GM10847 (cell line): ENCODE data around the gene ZNF536.

ENCODE experiments used
- POLR2A ChIP-seq: IDR thresholded peaks from 2 replicates; pipeline ENCODE4 v1.6.1; 2011; ENCODE audit not compliant: insufficient read length; ENCODE audit errors: extremely low read depth

The ZNF536 gene

DNA sequence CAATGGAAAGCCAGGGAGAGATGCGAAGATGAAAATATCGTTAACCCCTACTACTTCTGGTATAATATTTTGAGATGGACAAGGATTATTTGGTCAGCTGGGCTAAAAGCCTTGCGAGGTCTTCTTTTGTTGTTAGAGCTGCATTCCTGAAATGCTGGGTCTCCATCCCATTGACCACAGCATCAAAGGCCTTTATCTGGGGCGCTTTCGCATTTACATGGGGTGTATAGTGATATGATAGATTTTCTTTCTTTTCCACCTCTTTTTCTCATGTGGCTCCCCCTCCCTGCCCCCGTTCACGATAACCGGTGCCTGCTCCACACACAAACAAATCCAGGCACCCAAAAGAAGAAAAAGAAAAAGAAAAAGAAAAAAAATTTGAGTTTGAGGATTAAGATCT is 77.5 kb downstream of the ZNF536 start:
- no peak for TF ChIP-seq POLR2A

DNA sequence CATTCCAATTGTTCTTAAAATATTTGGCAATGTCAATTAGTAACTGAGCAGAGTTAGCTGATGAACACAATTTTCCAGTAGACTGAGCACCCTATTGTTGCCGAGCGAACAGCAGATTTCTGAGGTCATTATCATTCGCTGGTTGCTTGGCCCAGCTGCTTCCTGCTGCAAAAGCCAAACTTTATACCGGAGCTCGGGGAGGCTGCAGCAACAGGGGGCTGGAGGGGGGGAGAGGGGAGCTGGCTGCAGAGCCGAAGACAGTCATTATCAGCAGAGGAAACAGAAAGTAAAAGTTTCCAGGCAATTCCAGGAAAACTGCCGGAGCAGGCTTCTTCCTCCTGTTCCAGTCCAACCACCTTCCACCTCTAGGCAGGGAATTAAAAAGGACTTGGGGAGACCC is 77.9 kb downstream of the ZNF536 start:
- no peak for TF ChIP-seq POLR2A

DNA sequence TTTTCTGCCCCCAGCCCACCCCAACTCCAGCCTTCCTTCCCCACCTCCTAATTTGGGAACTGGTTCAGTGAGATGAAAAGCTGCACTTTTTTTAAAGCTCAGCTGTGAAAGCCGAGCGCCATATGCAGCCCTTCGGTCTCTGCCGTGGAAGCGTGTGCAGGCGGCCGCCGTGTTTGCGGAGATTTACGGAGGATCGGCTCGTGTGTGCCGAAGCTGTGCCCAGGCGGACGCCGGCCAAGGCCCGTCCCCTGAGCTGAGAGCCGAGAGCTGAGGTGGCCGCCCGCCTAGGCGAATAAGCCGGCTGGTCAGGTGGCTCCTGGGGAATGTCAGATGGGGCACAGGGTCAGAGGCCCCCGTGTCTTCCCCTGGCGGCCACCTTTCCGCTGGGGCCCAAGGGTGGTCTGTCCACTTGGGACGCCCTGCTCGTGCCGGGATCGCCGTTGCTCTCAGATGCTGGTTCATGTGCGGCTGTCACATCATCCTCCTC is 78.7 kb downstream of the ZNF536 start:
- no peak for TF ChIP-seq POLR2A

DNA sequence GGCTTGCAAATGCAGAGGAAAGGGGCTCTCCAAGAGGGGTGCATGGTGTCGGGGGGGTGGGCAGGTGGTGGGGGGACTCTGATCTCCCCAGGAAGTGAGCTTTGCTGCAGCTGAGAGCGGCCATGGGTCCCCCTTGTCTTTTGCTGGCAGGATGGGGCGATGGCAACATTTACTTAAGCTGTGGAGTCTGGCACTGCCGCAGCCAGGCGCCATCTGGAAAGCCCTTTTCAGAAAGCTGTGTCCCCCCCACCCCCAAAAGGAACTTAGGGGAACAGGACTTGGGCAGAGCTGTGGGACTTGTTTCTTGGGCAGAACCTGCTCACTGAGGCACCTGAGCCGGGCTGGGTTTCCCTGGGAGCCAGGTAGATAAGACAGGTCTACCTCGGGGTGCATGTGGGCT is 80.7 kb downstream of the ZNF536 start:
- no peak for TF ChIP-seq POLR2A

DNA sequence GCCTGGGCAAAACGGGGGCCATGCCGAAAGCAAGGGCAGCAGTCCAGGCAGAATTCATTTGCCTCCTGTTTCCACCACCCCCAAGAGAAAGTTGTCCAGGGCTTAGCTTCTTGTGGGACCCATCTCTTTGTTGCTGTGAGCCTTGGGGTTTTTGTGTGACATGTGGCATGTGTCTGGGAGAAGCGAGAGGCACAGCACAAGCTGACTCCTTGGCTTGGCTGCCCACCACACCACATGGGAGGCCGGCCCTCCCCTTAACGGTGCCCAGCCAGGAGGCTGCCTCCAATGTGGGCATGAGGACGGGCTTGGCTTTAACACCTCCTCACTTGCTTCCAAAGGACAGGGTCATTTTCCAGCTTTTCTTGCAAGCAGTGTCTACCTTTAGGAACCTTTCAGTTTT is 81.6 kb downstream of the ZNF536 start:
- no peak for TF ChIP-seq POLR2A

DNA sequence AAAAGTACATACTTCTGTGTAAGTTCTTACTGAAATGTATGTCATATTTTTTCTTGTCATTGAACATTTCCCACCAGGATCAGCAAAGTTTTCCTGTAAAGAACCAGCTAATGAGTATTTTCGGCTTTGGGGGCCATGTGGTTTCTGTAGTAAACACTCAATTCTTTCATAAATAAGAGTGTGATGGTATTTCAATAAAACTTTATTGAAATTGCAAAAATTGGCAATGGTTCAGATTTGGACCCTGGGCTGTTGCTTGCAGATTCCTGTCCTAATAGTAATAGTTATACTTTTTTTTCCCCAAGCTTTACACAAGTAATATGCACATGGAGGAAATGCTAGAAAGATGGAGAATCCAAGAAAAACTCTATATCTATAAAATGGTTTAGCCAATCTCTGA is 83.7 kb downstream of the ZNF536 start:
- no peak for TF ChIP-seq POLR2A

DNA sequence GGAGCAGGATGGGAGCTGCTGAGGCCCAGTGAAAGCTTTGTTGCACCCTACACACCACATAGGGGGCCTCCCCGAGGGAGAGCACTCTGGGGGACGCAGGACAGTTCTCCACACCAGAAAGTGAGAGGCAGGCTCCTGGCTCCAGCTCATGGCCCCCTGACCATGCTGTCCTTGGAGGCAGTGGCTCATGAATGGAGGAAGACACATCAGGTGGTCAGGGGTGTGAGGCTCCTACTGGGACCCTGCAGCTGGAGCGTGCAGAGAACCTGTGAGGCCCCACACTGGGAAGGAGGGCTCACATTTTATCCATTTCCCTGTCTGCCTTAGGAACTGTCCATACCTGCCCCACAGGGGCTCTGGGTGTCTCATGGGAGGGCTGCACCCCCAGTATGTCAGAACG is 85.3 kb downstream of the ZNF536 start:
- TF ChIP-seq POLR2A = no peak

DNA sequence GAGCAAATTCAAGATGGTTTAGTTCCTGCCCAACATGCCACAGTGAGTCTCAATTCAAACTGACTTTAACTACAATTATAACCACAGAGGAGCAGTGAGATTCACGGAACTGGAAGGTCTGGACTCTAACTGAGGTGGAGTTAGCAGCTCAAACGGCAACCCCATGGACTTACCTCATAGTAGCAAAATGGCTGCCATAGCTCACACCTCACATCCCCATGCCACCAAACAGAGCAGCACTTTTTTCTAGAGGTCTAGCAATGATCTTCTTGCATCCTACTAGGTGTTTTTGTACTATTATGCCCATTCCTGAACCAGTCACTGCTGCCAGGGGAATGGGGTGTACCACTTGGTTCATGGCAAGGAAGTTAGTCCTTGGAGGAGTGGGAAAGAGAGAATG is 87.7 kb downstream of the ZNF536 start:
- TF ChIP-seq POLR2A = no peak

DNA sequence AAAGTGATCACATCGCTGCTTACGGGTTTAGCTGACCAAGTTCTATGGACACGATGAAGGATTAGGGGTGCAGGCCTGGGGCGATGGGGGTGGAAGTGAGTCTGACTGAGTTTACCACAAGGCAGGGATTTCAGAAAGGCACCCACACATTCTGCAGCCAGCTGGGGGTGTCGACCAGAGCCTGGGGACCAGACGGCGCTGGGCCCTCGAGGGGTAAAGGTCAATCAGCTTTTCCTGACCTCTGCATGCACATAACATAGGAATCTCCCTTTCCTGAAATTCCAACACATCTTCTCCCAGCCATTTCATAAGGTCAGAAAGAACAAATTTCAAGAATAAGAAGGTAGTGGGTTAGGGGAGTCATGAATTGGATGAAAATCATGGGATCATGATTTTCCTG is 92.0 kb downstream of the ZNF536 start:
- no peak for TF ChIP-seq POLR2A

DNA sequence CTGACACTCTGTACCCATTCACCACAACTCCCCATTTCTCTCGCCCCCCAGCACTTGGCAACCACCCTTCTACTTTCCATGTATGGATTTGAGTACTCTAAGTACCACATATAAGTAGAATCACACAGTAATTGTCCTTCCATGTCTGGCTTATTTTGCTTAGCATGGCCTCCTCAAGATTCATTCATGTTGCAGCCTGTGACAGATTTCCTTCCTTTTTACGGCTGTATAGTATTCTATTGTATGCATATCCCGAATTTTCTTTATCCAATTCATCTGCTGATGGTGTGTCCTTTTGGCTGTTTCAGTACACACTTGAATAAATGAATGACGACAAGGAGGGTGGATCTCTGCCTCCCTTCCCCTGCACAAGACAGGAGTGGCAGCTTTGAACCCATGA is 95.1 kb downstream of the ZNF536 start:
- no peak for TF ChIP-seq POLR2A

DNA sequence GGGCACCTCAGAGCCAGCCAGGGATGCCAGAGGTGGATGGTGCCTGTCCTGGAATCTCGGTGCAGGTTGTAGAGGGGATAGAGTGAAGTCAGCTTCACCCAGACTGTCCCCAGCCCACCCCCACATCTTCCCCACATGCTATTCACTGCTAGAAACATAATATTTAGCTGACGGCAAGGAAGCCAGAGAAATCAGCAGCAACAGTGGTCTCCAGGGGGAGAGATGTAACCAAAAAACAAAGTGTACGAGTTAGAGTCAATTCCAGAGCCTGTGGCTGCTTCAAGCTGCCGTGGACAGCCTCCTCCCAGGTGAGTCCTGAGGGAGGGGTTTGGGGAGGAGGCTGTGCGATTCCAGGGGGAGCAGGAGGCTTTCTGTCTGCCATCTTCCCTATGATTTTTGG is 97.6 kb downstream of the ZNF536 start:
- no peak for TF ChIP-seq POLR2A

DNA sequence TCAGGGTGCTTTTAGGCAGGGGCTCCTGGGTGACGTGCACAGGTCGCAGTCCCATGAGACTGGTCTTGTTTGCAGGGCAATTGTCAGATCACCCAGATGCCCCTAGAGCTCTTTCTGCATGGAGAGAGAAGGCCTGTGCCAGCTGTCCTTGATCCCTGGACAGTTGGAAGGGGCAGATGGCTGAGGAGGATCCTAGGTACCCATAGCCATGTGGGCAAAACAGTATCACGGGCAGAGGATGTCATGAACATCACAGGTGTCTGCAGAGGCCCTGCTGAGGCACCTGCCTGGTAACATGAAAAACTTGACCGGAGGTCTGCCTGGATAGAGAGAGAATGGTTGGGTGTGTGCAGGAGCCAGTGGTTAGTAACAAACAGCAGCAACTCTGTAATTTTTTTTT is 99.3 kb downstream of the ZNF536 start:
- TF ChIP-seq POLR2A = no peak

DNA sequence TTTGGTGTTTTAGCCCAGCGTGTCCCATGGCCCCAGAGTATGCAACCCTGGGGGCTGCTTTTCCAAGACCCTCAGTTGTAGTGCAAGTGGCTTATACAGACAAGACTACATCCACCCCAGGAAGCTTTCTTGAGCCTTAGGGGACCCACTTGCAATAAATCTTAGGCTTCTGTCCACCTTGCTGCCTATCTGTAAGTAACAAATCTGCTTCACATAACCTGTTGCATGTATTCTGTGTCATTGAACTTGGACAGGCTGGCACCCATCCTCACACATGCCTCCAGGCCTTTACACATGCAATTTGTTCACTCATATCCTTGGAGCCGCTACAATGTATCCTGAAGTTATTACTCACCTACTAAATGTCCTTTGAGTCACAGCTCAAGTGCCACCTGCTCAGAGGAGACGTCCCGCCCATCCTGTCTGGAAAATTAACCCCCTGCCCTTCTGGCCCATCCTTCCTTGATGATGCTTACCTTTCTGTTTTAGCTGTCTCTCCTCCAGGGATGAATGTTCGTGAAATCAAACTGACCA is 101.2 kb downstream of the ZNF536 start:
- TF ChIP-seq POLR2A = no peak

DNA sequence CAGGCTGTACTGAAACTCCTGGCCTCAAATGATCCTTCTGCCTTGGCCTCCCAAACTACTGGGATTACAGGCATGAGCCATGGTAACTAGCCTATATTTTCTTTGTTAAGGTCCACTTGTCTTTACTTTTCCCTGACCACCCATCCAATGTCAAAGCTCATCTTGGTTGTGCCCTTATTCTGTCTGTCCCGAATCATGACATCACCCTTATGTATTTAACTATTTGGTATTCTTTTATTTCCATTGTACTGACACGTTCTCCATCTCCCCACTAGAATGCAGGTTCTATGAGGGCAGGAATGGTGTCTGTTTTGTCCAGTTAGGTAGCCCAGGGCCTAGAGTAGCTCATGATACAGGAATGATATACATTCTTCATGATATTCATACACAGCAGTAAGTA is 104.8 kb downstream of the ZNF536 start:
- no peak for TF ChIP-seq POLR2A

DNA sequence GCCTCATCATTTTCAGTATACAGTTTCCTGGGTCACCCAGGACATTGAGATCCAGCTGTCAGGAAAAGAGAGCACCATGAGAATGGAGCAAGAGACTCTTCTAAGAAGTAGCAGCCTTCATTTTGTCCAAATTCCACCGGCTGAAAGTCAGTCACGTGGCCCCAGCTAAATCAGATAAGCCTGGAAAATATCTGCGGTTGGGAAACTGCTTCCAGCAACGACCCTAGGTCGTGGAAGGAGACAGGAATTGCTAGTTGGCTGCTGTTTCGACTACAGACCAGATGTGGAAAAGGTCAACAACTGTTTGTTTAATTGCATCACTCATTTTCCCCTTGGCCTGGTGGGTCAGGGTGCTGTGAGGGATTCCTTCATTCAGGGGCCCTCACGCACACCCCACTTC is 107.0 kb downstream of the ZNF536 start:
- TF ChIP-seq POLR2A = no peak

DNA sequence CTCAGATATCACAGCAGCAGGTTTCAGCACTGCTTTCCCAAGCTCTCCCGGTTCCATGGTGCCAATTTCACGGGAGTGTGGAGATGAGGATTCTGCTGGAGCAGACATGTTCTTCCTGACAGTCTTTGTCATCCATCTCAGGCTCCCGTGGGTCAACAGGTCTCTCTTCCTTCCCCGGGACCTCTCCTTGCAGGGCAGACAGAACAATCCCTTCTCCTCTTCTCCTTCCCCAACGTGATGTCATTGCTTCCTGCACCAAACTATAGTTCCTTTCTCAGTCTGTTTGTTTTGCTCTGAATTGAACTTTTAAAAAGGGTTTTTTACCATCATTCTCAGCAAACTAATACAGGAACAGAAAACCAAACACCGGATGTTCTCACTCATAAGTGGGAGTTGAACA is 107.9 kb downstream of the ZNF536 start:
- TF ChIP-seq POLR2A = no peak

DNA sequence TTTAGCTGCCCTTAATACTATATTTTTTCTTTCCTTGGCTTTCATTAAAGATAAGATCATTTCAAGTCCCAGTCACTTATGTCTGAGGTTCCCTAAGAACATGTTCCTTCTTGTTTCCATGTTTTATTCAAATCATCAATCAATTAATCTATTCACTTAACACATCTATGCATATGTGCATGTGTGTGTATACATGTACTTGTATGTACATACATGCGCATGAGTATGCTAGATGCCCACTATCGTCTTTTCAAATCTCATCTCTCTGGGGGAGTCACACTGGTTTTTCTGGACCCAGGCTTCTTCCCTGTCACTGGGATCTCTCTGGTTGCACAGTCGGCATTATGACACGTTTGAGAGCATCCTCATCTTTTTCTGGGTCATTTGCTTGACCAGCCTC is 108.9 kb downstream of the ZNF536 start:
- no peak for TF ChIP-seq POLR2A

DNA sequence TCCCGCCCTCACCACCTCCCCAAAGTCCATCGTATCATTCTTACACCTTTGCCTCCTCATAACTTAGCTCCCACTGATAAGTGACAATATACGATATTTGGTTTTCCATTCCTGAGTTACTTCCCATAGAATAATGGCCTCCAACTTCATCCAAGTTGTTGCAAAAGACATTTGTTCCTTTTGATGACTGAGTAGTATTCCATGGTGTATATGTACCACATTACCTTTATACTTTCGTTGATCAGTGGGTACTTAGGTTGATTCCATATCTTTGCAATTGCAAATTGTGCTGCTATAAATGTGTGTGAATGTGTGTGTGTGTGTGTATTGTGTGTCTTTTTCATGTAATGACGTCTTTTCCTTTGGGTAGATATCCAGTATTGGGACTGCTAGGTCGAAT is 109.6 kb downstream of the ZNF536 start:
- no peak for TF ChIP-seq POLR2A
